Stromal cell of bone marrow (primary cell): ENCODE measurements around the gene TUT1.
A peak's percentile ranks its signal among the peaks of the same experiment; 100 is the strongest.
"Not testable (repeated sequence)": the region's sequence is repeated elsewhere in the genome, so short reads cannot be mapped to it uniquely, and the experiment has no call there.

Experiments
- DNase-seq: peaks from one replicate; pipeline ENCODE4 v3.0.0-alpha.2; 2012; ENCODE audit warnings: low read depth

The TUT1 gene

GRCh38 chr11:62605467-62605866, 14.1 kb upstream of the TUT1 start:
- no peak for DNase-seq

GRCh38 chr11:62604460-62605120, 13.3 kb upstream of the TUT1 start:
- no peak for DNase-seq

DNA sequence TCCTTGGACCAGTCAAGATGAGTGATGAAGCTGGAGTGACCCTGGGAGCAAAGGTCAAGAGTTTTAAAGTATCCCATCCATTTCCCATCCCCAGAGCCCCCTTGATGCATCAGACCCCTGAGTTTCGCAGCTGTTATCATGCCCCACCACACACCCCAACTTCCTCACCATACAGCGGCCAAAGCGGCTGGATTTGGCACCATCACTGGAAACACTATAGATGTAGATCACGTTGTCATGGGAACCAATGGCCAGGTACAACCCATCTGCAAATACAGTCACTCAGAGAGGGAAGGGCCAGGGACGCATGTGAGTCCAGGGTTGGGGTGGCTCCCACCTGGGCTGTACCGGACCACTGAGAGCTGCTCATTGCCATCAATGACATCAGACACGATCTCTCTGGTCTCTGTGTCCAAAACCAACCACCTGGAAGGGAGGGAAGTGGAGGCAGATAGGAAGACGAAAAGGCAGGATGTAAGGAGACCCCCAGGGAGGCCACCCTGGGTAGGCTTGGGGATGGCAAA, 12.5 kb upstream of the TUT1 start:
- DNase-seq: no peak

- no peak for DNase-seq
Observed at GRCh38 chr11:62603072-62603408, 11.7 kb upstream of the TUT1 start.

DNA sequence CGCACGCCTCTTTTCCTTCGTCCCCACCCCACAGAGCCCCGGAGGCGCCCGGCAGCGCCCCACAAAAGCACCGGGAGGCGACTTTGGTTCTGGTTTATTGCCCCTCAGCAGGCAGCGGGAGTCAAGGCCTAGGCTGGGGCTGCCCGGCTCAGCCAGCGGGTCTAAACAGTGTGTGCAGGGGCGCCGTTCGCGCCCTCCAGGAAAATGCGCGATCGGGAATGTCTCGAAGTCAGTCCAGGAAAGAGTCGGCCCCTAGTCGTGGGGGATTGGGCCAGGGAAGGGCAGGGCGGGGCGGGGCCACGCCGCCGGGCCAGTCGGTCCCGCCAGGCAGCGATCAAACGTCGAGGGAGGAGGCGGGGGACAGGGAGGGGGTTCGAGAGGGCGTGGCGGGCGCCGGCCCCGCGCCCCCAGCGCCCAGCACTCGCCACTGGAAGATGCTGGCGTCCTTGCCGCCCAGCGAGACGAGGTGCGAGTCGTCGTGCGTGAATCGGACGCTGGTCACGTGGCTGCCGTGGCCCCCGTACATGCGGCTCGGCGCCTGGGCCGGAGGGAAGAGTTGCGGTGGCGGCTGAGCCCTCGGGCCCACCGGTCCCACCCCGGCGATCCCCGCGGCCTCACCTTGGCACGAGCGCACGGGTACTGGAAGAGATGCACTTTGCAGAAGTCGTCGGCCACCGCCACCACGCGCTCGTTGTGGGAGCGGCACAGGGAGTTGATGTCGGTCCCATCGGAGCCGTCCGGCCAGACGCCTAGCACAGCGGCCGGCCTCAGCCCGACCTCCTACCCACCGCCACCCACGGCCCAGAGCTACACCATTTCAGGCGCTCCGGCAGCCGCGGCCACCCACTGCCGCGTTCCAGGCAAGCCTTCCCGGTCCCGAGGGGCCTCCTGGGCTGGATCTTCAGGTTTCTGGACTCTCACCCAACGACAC, 11.1 kb upstream of the TUT1 start:
- peak; percentile 44 for DNase-seq

DNA sequence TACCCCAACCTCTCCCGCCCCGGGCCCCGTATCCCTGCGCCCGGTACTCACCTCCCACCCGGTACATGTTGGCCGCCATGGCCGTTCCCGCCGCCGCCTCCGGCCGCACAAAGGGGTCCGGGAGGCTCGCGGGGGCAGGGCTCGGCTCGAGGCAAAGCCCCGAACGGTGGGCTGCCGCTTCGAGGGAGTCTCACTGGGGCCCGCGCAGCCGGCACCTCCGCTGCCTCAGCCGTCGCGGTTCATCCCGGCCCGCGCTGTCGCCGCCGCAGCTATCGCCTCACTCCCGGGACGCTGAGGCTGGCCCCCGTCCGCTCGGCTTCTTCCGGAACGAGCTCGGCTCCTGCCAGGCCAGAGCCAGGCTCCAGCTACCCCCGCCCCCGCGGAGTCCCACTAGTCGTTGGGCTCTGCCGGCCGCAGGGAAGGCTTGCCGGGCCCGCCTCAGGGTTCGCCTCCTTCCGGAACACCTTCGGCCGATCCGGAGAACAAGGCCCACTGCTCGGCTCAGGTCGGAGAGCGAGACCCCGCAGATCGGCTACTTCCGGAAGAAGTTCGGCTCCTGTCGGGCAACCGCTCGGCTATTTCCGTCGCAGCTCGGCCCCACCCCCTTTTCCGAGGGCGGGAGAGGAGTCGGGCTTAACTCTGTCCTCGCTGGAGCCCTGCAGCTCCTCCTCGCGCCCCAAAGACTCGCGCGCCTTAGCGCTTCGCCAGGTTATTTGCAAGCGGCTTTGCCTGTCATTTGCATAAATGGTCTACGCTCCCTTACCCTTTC, 10.2 kb upstream of the TUT1 start, which contains the start of gene MTA2:
TSS of gene MTA2 (minus strand) at position 494 of the 769 bp plus-strand sequence. CDS start at position 79, 415 bp downstream.
- DNase-seq: peak; percentile 91

- DNase-seq: no peak
Observed at GRCh38 chr11:62601122-62601371, 9.7 kb upstream of the TUT1 start.

GRCh38 chr11:62600367-62601121, 9.2 kb upstream of the TUT1 start:
- DNase-seq: no peak

DNA sequence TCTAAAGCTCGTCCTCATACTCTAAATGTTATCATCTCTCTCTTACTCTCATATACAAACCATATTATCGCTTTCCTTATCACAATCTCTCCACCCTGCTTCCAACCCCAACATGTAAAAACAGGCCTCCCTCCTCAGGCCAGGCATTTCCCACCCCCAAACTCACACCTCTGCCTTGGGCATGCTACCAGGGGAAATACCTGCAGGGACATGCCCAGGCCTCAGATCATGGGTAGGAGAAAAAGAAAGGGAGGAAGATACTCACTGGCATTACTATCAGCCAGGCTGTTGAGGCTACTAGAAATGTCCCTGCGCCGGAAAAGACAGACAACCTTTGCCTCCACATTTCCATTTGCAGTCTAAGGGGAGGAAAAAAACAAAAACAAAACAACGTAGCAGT, 8.6 kb upstream of the TUT1 start:
- DNase-seq: no peak

DNA sequence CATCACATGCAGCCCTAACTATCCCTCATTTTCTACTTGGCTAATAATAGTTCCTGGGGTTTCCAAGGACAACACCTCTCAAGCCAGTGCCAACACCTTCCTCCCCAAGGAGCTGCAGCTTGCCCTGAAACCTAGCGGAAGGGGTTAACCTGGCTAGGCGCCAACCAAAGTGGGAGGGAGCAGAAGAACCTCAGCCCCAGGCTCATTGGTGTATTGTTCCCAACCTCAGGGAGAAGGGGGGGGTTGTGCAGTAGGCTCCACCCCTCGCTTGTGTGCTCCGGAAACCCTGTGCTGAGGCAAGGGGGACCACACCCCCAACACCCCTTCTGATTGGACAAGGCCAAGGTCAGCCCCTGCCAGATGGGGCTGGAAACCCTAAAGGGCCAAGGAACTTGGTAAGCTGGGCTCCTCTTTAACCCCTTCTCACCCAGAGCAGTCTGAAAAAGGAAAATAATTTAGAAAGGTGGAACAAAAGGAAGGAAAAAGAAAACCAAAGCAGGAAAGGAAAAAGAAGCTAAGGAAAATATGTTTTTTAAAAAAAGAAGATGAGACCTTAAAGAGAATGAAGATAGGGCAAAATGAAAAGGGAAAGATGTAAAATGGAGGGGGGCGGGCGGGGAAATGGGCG, 7.9 kb upstream of the TUT1 start:
- peak; percentile 98 for DNase-seq

DNA sequence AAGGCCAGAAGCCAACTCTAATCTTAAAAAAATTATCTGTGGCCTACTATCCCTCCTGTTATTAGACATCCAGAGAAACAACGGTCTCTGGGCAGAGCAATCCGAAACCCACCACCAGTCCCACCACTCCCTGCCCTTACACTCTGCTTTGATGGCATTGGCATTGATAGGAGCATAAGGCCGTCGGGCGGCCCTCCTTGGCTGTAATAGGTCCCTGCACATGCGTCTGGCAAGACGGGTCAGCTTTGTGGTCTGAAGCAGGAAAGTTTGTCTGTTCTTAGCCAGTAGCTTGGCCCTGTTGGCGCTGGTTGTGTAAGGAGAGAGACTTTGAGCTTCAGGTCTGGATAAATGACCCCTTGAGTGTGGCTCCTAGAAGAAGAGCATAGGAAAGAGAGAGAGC, 3.8 kb upstream of the TUT1 start:
- DNase-seq: no peak

GRCh38 chr11:62593434-62594044, 2.2 kb upstream of the TUT1 start:
- DNase-seq: peak; percentile 54

DNA sequence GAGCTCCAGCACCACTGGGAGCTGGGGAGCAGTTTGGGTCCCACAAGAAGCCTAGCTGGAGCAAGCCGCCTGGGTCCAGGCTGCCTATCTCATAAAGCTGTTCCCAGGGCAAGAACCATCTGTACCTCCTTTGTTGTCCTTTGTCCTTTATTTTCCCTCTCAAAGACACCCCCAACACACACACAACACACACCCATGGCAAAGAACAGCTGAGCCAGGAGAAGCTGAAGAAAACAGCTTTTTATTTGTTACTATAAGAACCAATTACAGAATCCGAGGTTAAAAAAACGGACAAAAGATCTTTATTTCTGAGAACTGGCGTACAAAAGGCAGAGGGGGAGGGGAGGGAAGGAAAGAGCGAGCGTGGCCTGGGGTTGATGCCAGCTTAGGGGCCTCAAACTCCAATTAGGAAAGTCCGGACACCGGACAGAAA, 1.7 kb upstream of the TUT1 start:
- DNase-seq: no peak

- DNase-seq: no peak
Observed at GRCh38 chr11:62592146-62592815, 958 bp upstream of the TUT1 start.

DNA sequence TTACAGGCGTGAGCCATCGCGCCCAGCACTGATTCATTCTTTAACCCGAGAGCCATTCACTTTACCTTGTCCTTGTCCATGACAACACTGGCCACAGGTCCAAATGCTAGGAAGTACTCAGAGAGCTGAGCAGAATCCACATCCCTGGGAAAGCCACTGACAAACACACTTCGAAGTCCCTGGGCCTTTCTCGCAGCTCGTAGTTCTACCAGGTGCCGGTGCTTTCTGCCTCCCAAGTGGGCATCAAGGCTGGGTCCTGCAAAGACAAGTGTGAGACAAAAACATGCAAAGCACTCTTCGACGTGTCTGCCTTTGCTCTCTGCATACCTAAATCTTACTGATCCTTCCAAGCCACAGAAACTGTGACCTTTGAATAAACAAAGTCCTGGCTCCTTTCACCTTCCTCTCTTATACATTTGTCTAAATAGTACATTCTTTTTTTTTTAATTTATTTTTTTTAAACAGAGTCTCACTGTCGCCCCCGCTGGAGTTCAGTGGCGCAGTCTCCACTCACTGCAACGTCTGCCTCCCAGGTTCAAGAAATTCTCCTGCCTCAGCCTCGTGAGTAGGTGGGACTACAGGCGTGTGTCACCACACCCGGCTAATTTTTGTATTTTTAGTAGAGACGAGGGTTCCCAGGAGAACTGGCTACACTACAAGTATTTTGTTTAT, 2.2 kb downstream of the TUT1 start:
- no peak for DNase-seq

DNA sequence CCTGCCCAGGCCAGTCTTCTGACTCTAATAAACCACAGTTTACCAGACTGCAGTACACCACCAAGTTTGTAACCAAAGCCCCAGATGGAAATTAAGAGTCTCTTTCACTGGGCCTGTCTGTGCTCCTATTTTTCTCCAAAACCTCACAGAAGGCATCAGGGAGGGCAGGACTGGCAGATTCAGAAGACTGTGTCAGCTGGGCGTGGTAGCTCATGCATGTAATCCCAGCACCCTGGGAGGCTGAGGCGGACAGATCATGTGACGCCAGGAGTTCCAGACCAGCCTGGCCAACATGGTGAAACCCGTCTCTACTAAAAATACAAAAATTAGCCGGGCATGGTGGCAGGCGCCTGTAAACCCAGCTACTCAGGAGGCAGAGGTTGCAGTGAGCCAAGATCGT, 6.0 kb downstream of the TUT1 start:
- not testable (repeated sequence) for DNase-seq

- DNase-seq: not testable (repeated sequence)
Observed at GRCh38 chr11:62581735-62582134, 9.6 kb downstream of the TUT1 start.

DNA sequence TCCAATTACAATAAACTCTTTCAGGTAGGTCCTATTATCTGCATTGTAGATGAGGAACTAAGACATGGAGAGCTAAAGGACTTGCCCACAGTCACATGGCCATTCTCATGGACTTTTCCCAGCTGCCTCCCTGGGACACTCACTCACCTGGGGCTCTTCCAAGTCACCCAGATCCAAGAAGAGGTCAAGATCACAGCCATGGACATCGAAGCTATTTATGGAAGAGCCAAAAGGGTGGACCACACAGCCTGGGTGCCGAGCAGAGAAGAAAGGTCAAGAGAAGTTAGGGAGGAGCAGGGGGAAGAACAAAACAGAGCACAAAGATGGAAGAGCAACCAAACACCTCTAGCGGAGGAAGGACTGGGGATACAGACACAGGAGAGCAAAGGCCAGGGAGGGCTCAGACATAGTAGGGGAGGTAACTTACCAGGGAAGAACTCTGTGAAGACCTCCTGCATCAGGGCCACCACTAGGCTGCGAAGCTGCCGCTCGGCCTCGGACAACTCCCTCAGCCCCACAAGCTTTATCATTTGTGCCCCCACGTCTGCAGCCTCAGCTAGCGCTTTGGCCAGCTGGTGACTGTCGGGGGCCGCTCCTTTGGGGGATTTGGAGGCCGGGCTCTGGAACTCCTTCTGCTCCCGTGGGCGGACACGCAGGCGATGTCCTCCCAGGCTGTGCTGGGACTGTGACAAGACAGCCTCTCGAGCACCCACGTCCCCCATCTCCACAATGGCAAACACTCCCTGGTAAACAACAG, 10.2 kb downstream of the TUT1 start:
- no peak for DNase-seq

DNA sequence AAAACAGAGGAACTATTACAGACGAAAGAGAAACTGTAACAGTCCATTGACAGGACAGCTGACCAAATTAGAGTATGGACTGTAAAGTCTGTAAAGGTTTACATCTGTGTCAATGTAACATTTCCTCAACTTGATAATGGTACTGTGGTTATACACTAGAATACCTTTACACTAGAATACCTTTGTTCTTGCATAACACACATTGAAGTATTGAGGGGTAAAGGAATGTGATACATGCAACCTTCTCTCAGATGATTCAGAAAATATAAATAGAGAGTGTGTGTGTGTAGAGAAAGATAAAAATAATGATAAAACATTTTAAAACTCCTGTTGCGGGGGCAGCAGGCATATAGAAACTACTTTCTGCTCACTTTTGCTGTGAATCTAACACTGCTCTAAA, 12.1 kb downstream of the TUT1 start:
- no peak for DNase-seq
